SJSA1 (cell line): ENCODE results near the gene LIMCH1. TPM values are rescaled to one million over a fixed set of nuclear protein-coding genes. Genes with fewer than 3 reads are reported as not detected.
A peak's percentile ranks its signal among the peaks of the same experiment; 100 is the strongest.
"Not testable (repeated sequence)": the region's sequence is repeated elsewhere in the genome, so short reads cannot be mapped to it uniquely, and the experiment has no call there.

ENCODE experiments used
- DNase-seq, 2 experiments: peaks; one replicate each; pipeline ENCODE4 v3.0.0-alpha.2; 2015 to 2020; ENCODE audit warnings: low spot score in 2 of 2, low read depth in 1 of 2
- H3K27ac ChIP-seq: fragments of 250-450 bp; sonication (Bioruptor Pico); 2 replicates; pipeline ENCODE4 v1.5.1; 2020; ENCODE audit warnings: mild to moderate bottlenecking, moderate library complexity
- H3K27me3 ChIP-seq: fragments of 250-450 bp; sonication (Bioruptor Pico); replicated peaks from 2 replicates; pipeline ENCODE4 v1.5.1; 2020; ENCODE audit warnings: mild to moderate bottlenecking, moderate library complexity
- H3K36me3 ChIP-seq: fragments of 250-450 bp; sonication (Bioruptor Pico); 2 replicates; pipeline ENCODE4 v1.5.1; 2020; ENCODE audit warnings: mild to moderate bottlenecking
- H3K4me1 ChIP-seq: fragments of 250-450 bp; sonication (Bioruptor Pico); replicated peaks from 2 replicates; pipeline ENCODE4 v1.6.1; 2021; ENCODE audit warnings: mild to moderate bottlenecking
- H3K4me3 ChIP-seq: fragments of 250-450 bp; sonication (Bioruptor Pico); 2 replicates; pipeline ENCODE4 v1.5.1; 2020; ENCODE audit warnings: mild to moderate bottlenecking
- H3K9me3 ChIP-seq: fragments of 250-450 bp; sonication (Bioruptor Pico); replicated peaks from 2 replicates; pipeline ENCODE4 v1.5.1; 2020; ENCODE audit warnings: mild to moderate bottlenecking
- total RNA-seq: library from RNA; depleted of rRNA; stranded (reverse); fragments of >200 nt; shearing (Covaris generic); gene quantifications from 2 replicates; pipeline ENCODE4 v1.2.3, GENCODE V29; 2014

The LIMCH1 gene
- total RNA-seq, 1 experiment from 2014 or later, result 27.7 TPM

- Histone ChIP-seq H3K4me1 (peaks cover 29% of the 10 kb centered on the region), H3K4me3 (no peak overlapping the region), H3K27me3 (no peaks in the 10 kb centered on the region), H3K9me3 (no peaks in the 10 kb centered on the region), H3K27ac (no peak overlapping the region), H3K36me3 (no peaks in the 10 kb centered on the region)
- no peak for DNase-seq
Measured at GRCh38 chr4:41638203-41638602, 100.2 kb downstream of the LIMCH1 start.

GRCh38 chr4:41638866-41639265, 100.9 kb downstream of the LIMCH1 start:
- Histone ChIP-seq H3K36me3 (no peaks in the 10 kb centered on the region), H3K9me3 (no peaks in the 10 kb centered on the region), H3K4me3 (no peak overlapping the region), H3K4me1 (peaks cover 30% of the 10 kb centered on the region), H3K27me3 (no peaks in the 10 kb centered on the region), H3K27ac (no peak overlapping the region)
- DNase-seq, result peak in 1 of 2 experiments; percentile 12

- H3K9me3 ChIP-seq, result no peaks in the 10 kb centered on the region
- no peaks in the 10 kb centered on the region for H3K27me3 ChIP-seq
- no peak overlapping the region for H3K4me3 ChIP-seq
- H3K4me1 ChIP-seq, result peaks cover 30% of the 10 kb centered on the region
- no peaks in the 10 kb centered on the region for H3K36me3 ChIP-seq
- no peak overlapping the region for H3K27ac ChIP-seq
- DNase-seq, result no peak
Measured at GRCh38 chr4:41639291-41639690, 101.3 kb downstream of the LIMCH1 start.

- peak in 1 of 2 experiments; percentile 23 for DNase-seq
- no peaks in the 10 kb centered on the region for H3K36me3 ChIP-seq
- no peaks in the 10 kb centered on the region for H3K9me3 ChIP-seq
- no peaks in the 10 kb centered on the region for H3K27me3 ChIP-seq
- H3K27ac ChIP-seq, result no peak overlapping the region
- H3K4me3 ChIP-seq, result no peak overlapping the region
- H3K4me1 ChIP-seq, result peaks cover 30% of the 10 kb centered on the region
Measured at GRCh38 chr4:41640906-41641305, 102.9 kb downstream of the LIMCH1 start.

GRCh38 chr4:41642746-41643145, 104.8 kb downstream of the LIMCH1 start:
- H3K9me3 ChIP-seq, H3K36me3 ChIP-seq, DNase-seq, H3K27ac ChIP-seq, H3K27me3 ChIP-seq, H3K4me3 ChIP-seq: not testable (repeated sequence)
- H3K4me1 ChIP-seq, result peaks cover 29% of the 10 kb centered on the region

GRCh38 chr4:41643331-41643730, 105.4 kb downstream of the LIMCH1 start:
- no peak for DNase-seq
- no peaks in the 10 kb centered on the region; the same call in 1 of the 2 replicates for H3K36me3 ChIP-seq
- H3K4me1 ChIP-seq, result peaks cover 24% of the 10 kb centered on the region
- no peak overlapping the region for H3K27ac ChIP-seq
- H3K4me3 ChIP-seq, result no peak overlapping the region
- H3K9me3 ChIP-seq, result no peaks in the 10 kb centered on the region
- no peaks in the 10 kb centered on the region for H3K27me3 ChIP-seq

- no peak overlapping the region for H3K4me3 ChIP-seq
- no peaks in the 10 kb centered on the region; the same call in 1 of the 2 replicates for H3K36me3 ChIP-seq
- DNase-seq, result no peak
Measured at GRCh38 chr4:41644288-41644914, 106.4 kb downstream of the LIMCH1 start.

GRCh38 chr4:41644915-41645295, 106.9 kb downstream of the LIMCH1 start:
- Histone ChIP-seq H3K4me3 (no peak overlapping the region), H3K9me3 (no peaks in the 10 kb centered on the region), H3K27ac (no peak overlapping the region), H3K27me3 (no peaks in the 10 kb centered on the region), H3K4me1 (peaks cover 11% of the 10 kb centered on the region; the same call in 1 of the 2 replicates), H3K36me3 (no peaks in the 10 kb centered on the region; the same call in 1 of the 2 replicates)
- DNase-seq, result no peak

More at GRCh38 chr4:41644288-41644914, 106.4 kb downstream of the LIMCH1 start:
- Histone ChIP-seq H3K27me3 (no peaks in the 10 kb centered on the region), H3K4me1 (peaks cover 16% of the 10 kb centered on the region; the same call in 1 of the 2 replicates), H3K27ac (no peak overlapping the region), H3K9me3 (no peaks in the 10 kb centered on the region)

GRCh38 chr4:41645728-41646390, 107.9 kb downstream of the LIMCH1 start:
- Histone ChIP-seq H3K4me3 (no peak overlapping the region), H3K36me3 (no peaks in the 10 kb centered on the region; the same call in 1 of the 2 replicates), H3K9me3 (no peaks in the 10 kb centered on the region), H3K27me3 (no peaks in the 10 kb centered on the region), H3K4me1 (peaks cover 7% of the 10 kb centered on the region; the same call in 1 of the 2 replicates), H3K27ac (no peak overlapping the region)
- no peak for DNase-seq

- H3K4me1 ChIP-seq, result peaks cover 5% of the 10 kb centered on the region; the same call in 1 of the 2 replicates
- no peaks in the 10 kb centered on the region for H3K27me3 ChIP-seq
- no peak overlapping the region for H3K4me3 ChIP-seq
- no peak for DNase-seq
- H3K27ac ChIP-seq, result no peak overlapping the region
- no peaks in the 10 kb centered on the region; the same call in 1 of the 2 replicates for H3K36me3 ChIP-seq
- no peaks in the 10 kb centered on the region for H3K9me3 ChIP-seq
Measured at GRCh38 chr4:41646862-41647261, 108.9 kb downstream of the LIMCH1 start.

GRCh38 chr4:41647383-41647782, 109.4 kb downstream of the LIMCH1 start:
- Histone ChIP-seq H3K27ac (no peak overlapping the region), H3K36me3 (no peaks in the 10 kb centered on the region; the same call in 1 of the 2 replicates), H3K4me3 (no peak overlapping the region), H3K27me3 (no peaks in the 10 kb centered on the region), H3K9me3 (no peaks in the 10 kb centered on the region), H3K4me1 (peaks cover 5% of the 10 kb centered on the region; the same call in 1 of the 2 replicates)
- DNase-seq, result no peak

GRCh38 chr4:41651150-41651549, 113.2 kb downstream of the LIMCH1 start:
- H3K36me3 ChIP-seq, H3K9me3 ChIP-seq, H3K4me3 ChIP-seq, H3K27me3 ChIP-seq, H3K27ac ChIP-seq, DNase-seq: not testable (repeated sequence)
- H3K4me1 ChIP-seq, result peaks cover 17% of the 10 kb centered on the region

GRCh38 chr4:41652971-41653370, 115.0 kb downstream of the LIMCH1 start:
- Histone ChIP-seq H3K4me3 (no peak overlapping the region), H3K36me3 (no peaks in the 10 kb centered on the region; the same call in 1 of the 2 replicates), H3K27me3 (no peaks in the 10 kb centered on the region), H3K4me1 (peaks cover 17% of the 10 kb centered on the region), H3K9me3 (no peaks in the 10 kb centered on the region), H3K27ac (no peak overlapping the region)
- DNase-seq, result no peak

- no peak for DNase-seq
- Histone ChIP-seq H3K27ac (no peak overlapping the region), H3K9me3 (no peaks in the 10 kb centered on the region), H3K4me1 (peaks cover 17% of the 10 kb centered on the region), H3K4me3 (no peak overlapping the region), H3K27me3 (no peaks in the 10 kb centered on the region), H3K36me3 (no peaks in the 10 kb centered on the region)
Measured at GRCh38 chr4:41653523-41653922, 115.6 kb downstream of the LIMCH1 start.
